WERI-Rb-1 (cell line): Measurements from ENCODE around the gene KLHL3.

ENCODE experiments used
- DNase-seq: peaks from one replicate; pipeline ENCODE4 v3.0.0-alpha.2; 2020
- H3K27ac ChIP-seq: fragments of 250-450 bp; sonication (Bioruptor Pico); 2 replicates; pipeline ENCODE4 v1.5.1; 2020; ENCODE audit warnings: mild to moderate bottlenecking, moderate library complexity
- H3K27me3 ChIP-seq: fragments of 250-450 bp; sonication (Bioruptor Pico); 2 replicates; pipeline ENCODE4 v1.5.1; 2021; ENCODE audit warnings: mild to moderate bottlenecking, low read depth, moderate library complexity; ENCODE audit not compliant: insufficient read depth, severe bottlenecking
- H3K36me3 ChIP-seq: fragments of 250-450 bp; sonication (Bioruptor Pico); 2 replicates; pipeline ENCODE4 v1.5.1; 2020; ENCODE audit warnings: mild to moderate bottlenecking, moderate library complexity
- H3K4me3 ChIP-seq: 2 replicates; pipeline ENCODE4 v1.5.1; 2011; ENCODE audit warnings: low read depth, mild to moderate bottlenecking, control low read depth, low read length
- H3K9me3 ChIP-seq: fragments of 250-450 bp; sonication (Bioruptor Pico); 2 replicates; pipeline ENCODE4 v1.5.1; 2021; ENCODE audit warnings: mild to moderate bottlenecking, moderate library complexity; ENCODE audit not compliant: severe bottlenecking
- CTCF ChIP-seq: IDR thresholded peaks from 2 replicates; pipeline ENCODE4 v1.5.1; 2011; ENCODE audit warnings: low read depth, mild to moderate bottlenecking, control low read depth, inconsistent platforms, low read length

KLHL3 gene

GRCh38 chr5:137583129-137583528 is 152.8 kb downstream of the KLHL3 start:
- Histone ChIP-seq H3K27ac (no peak overlapping the region), H3K4me3 (no peak overlapping the region), H3K27me3 (no peaks in the 10 kb centered on the region), H3K9me3 (peaks cover 7% of the 10 kb centered on the region), H3K36me3 (no peaks in the 10 kb centered on the region)
- no peak for DNase-seq
- no peak for TF ChIP-seq CTCF

GRCh38 chr5:137582218-137582617 is 153.7 kb downstream of the KLHL3 start:
- no peak for DNase-seq
- TF ChIP-seq CTCF, result no peak
- Histone ChIP-seq H3K27me3 (no peaks in the 10 kb centered on the region), H3K27ac (no peak overlapping the region), H3K9me3 (peaks cover 7% of the 10 kb centered on the region), H3K36me3 (no peaks in the 10 kb centered on the region), H3K4me3 (no peak overlapping the region)

- Histone ChIP-seq H3K27me3 (no peaks in the 10 kb centered on the region), H3K4me3 (no peak overlapping the region), H3K27ac (no peak overlapping the region), H3K9me3 (peaks cover 6% of the 10 kb centered on the region), H3K36me3 (no peaks in the 10 kb centered on the region)
- DNase-seq, result no peak
- TF ChIP-seq CTCF, result no peak
Observed at GRCh38 chr5:137581776-137582175, 154.1 kb downstream of the KLHL3 start.

- Histone ChIP-seq H3K9me3 (peaks cover under 1% of the 10 kb centered on the region), H3K36me3 (no peaks in the 10 kb centered on the region), H3K4me3 (no peak overlapping the region), H3K27me3 (no peaks in the 10 kb centered on the region), H3K27ac (peak overlapping the region; percentile 26; the same call in 1 of the 2 replicates)
- peak; percentile 33 for DNase-seq
- peak; percentile 57 for TF ChIP-seq CTCF
Observed at GRCh38 chr5:137580030-137580429, 155.9 kb downstream of the KLHL3 start.

GRCh38 chr5:137575847-137576246 is 160.0 kb downstream of the KLHL3 start:
- Histone ChIP-seq H3K4me3 (no peak overlapping the region), H3K27ac (no peak overlapping the region), H3K36me3 (no peaks in the 10 kb centered on the region), H3K27me3 (no peaks in the 10 kb centered on the region), H3K9me3 (no peaks in the 10 kb centered on the region)
- TF ChIP-seq CTCF, result no peak
- no peak for DNase-seq

- DNase-seq, result no peak
- TF ChIP-seq CTCF, result no peak
- Histone ChIP-seq H3K36me3 (no peaks in the 10 kb centered on the region), H3K4me3 (no peak overlapping the region), H3K27me3 (no peaks in the 10 kb centered on the region), H3K9me3 (no peaks in the 10 kb centered on the region), H3K27ac (no peak overlapping the region)
Observed at GRCh38 chr5:137575211-137575610, 160.7 kb downstream of the KLHL3 start.
